SK-N-SH (cell line): ENCODE measurements around the gene CYP26B1. TPM values are rescaled to one million over a fixed set of nuclear protein-coding genes. Genes with fewer than 3 reads are reported as not detected.

Experiments
- CTCF ChIA-PET: fragments of 300-600, 350-600 bp; formaldehyde crosslinking; extraction: SDS; loops from one replicate; lab custom pipeline; 2021; lab: Yijun Ruan, JAX
- POLR2A ChIA-PET: fragments of 350-600 bp; sonication (Branson Sonifier 250); formaldehyde crosslinking; extraction: SDS; loops from one replicate; lab custom pipeline; 2020; ENCODE audit warnings: antibody characterized with exemption, inconsistent platforms; lab: Yijun Ruan, JAX
- DNase-seq: peaks from one replicate; pipeline ENCODE4 v3.0.0; 2012
- H2AFZ ChIP-seq: fragments of 200-600 bp; sonication (generic); 2 replicates; pipeline ENCODE4 v1.8.1; 2016; ENCODE audit warnings: antibody characterized with exemption, mild to moderate bottlenecking, low read depth
- H3F3A ChIP-seq: fragments of 200-600 bp; sonication (generic); replicated peaks from 2 replicates; pipeline ENCODE3; 2016; ENCODE audit warnings: antibody characterized with exemption, mild to moderate bottlenecking; ENCODE audit not compliant: insufficient read depth
- H3K27ac ChIP-seq, 2 experiments: fragments of 200-500 bp in 1 of 2; fragments of 200-600 bp in 1 of 2; sonication (Bioruptor generic) in 1 of 2; sonication (generic), shearing (Covaris generic) in 1 of 2; 2 replicates each; pipeline versions ENCODE4 v1.5.1 to v1.6.1; 2014 to 2016; ENCODE audit warnings: low read depth in 2 of 2, inconsistent platforms in 1 of 2, low read length in 1 of 2, mild to moderate bottlenecking in 1 of 2, mixed read lengths in 1 of 2
- H3K27me3 ChIP-seq: fragments of 200-600 bp; sonication (generic), shearing (Covaris generic); 2 replicates; pipeline ENCODE4 v1.6.1; 2016; ENCODE audit warnings: mixed run types; ENCODE audit not compliant: insufficient read depth
- H3K36me3 ChIP-seq, 2 experiments: fragments of 200-500 bp in 1 of 2; fragments of 200-600 bp in 1 of 2; sonication (Bioruptor generic) in 1 of 2; sonication (generic) in 1 of 2; replicated peaks in 1 of 2; 2 replicates each; pipeline versions ENCODE3 to v1.5.1; 2014 to 2016; ENCODE audit warnings: low read length in 1 of 2, mild to moderate bottlenecking in 1 of 2; ENCODE audit not compliant: insufficient read depth in 2 of 2, control insufficient read depth in 1 of 2
- H3K4me1 ChIP-seq, 2 experiments: fragments of 200-500 bp in 1 of 2; fragments of 200-600 bp in 1 of 2; sonication (Bioruptor generic) in 1 of 2; sonication (generic), shearing (Covaris generic) in 1 of 2; 2 replicates each; pipeline versions ENCODE4 v1.5.1 to v1.6.1; 2014 to 2016; ENCODE audit warnings: low read depth in 1 of 2, low read length in 1 of 2, mixed run types in 1 of 2; ENCODE audit not compliant: insufficient read depth in 2 of 2, control insufficient read depth in 1 of 2
- H3K4me2 ChIP-seq: fragments of 200-600 bp; sonication (generic), shearing (Covaris generic); 2 replicates; pipeline ENCODE4 v1.6.1; 2017; ENCODE audit warnings: mixed run types
- H3K4me3 ChIP-seq, 2 experiments: fragments of 200-500 bp in 1 of 2; fragments of 200-600 bp in 1 of 2; sonication (Bioruptor generic) in 1 of 2; sonication (generic), shearing (Covaris generic) in 1 of 2; 2 replicates each; pipeline versions ENCODE4 v1.5.1 to v1.8.1; 2014 to 2016; ENCODE audit warnings: low read depth in 2 of 2, inconsistent platforms in 1 of 2, low read length in 1 of 2, mild to moderate bottlenecking in 1 of 2, mixed read lengths in 1 of 2, moderate library complexity in 1 of 2
- H3K79me2 ChIP-seq: fragments of 200-600 bp; sonication (generic); 2 replicates; pipeline ENCODE4 v1.8.1; 2017; ENCODE audit warnings: mild to moderate bottlenecking; ENCODE audit not compliant: insufficient read depth
- H3K9ac ChIP-seq: fragments of 200-600 bp; sonication (generic); 2 replicates; pipeline ENCODE4 v1.6.1; 2017; ENCODE audit warnings: mixed run types
- H3K9me2 ChIP-seq: fragments of 200-600 bp; sonication (generic); 2 replicates; pipeline ENCODE4 v1.6.1; 2017; ENCODE audit warnings: mixed run types
- H3K9me3 ChIP-seq: fragments of 200-600 bp; sonication (generic); 2 replicates; pipeline ENCODE4 v1.6.1; 2017; ENCODE audit warnings: mixed run types, mild to moderate bottlenecking, moderate library complexity
- H4K20me1 ChIP-seq: fragments of 200-600 bp; sonication (generic); 2 replicates; pipeline ENCODE4 v1.6.1; 2017; ENCODE audit warnings: mild to moderate bottlenecking, mixed run types; ENCODE audit not compliant: insufficient read depth
- CHD2 ChIP-seq: fragments of 150-350 bp; IDR thresholded peaks from 2 replicates; pipeline ENCODE4 v1.6.1; 2018; ENCODE audit warnings: low read length; ENCODE audit not compliant: partially characterized antibody
- EP300 ChIP-seq, 2 experiments: IDR thresholded peaks; 2 replicates each; pipeline versions ENCODE4 v1.4.0 to v1.6.1; 2012; ENCODE audit warnings: borderline replicate concordance in 1 of 2, low read depth in 1 of 2, low read length in 1 of 2
- EZH2phosphoT487 ChIP-seq: fragments of 200-600 bp; sonication (generic); IDR thresholded peaks from 2 replicates; pipeline ENCODE4 v1.6.1; 2017; ENCODE audit warnings: low read depth, mixed run types, mild to moderate bottlenecking, antibody characterized with exemption, moderate library complexity, borderline replicate concordance
- FOSL2 ChIP-seq: IDR thresholded peaks from 2 replicates; pipeline ENCODE4 v1.4.0; 2012; ENCODE audit warnings: low read depth, mild to moderate bottlenecking, moderate library complexity, borderline replicate concordance
- GABPA ChIP-seq: IDR thresholded peaks from 2 replicates; pipeline ENCODE4 v1.4.0; 2012; ENCODE audit warnings: low read depth, mild to moderate bottlenecking
- GATA2 ChIP-seq: sonication (generic); formaldehyde crosslinking; IDR thresholded peaks from 2 replicates; pipeline ENCODE4 v1.5.0; 2020; ENCODE audit warnings: mild to moderate bottlenecking, missing genetic modification reagents
- MEF2A ChIP-seq: IDR thresholded peaks from 2 replicates; pipeline ENCODE4 v1.4.0; 2012; ENCODE audit warnings: low read depth, borderline replicate concordance
- MXI1 ChIP-seq: IDR thresholded peaks from 2 replicates; pipeline ENCODE4 v1.6.1; 2012; ENCODE audit warnings: mild to moderate bottlenecking, low read depth, low read length, improper control_type of control experiment
- NFIC ChIP-seq: IDR thresholded peaks from 2 replicates; pipeline ENCODE4 v1.4.0; 2012; ENCODE audit warnings: borderline replicate concordance
- NRF1 ChIP-seq: IDR thresholded peaks from 2 replicates; pipeline ENCODE4 v1.6.1; 2012; ENCODE audit warnings: low read depth, mild to moderate bottlenecking, low read length
- PBX3 ChIP-seq: IDR thresholded peaks from 2 replicates; pipeline ENCODE4; 2012
- POLR2AphosphoS5 ChIP-seq: IDR thresholded peaks from 2 replicates; pipeline ENCODE4 v1.6.1; 2012; ENCODE audit warnings: low read depth, low read length
- RAD21 ChIP-seq: IDR thresholded peaks from 2 replicates; pipeline ENCODE4 v1.6.1; 2012; ENCODE audit warnings: mild to moderate bottlenecking, low read length
- RFX5 ChIP-seq: IDR thresholded peaks from 2 replicates; pipeline ENCODE4 v1.6.1; 2012; ENCODE audit warnings: mild to moderate bottlenecking, improper control_type of control experiment, low read length
- RXRA ChIP-seq: IDR thresholded peaks from 2 replicates; pipeline ENCODE4 v1.4.0; 2012; ENCODE audit warnings: low read depth, mild to moderate bottlenecking, borderline replicate concordance
- SIN3A ChIP-seq: IDR thresholded peaks from 2 replicates; pipeline ENCODE4 v1.6.1; 2012; ENCODE audit warnings: low read depth, mild to moderate bottlenecking, low read length, moderate library complexity, borderline replicate concordance
- TAF1 ChIP-seq: IDR thresholded peaks from 2 replicates; pipeline ENCODE4 v1.6.1; 2012; ENCODE audit warnings: low read depth, mild to moderate bottlenecking, low read length, moderate library complexity, borderline replicate concordance
- TCF12 ChIP-seq: IDR thresholded peaks from 2 replicates; pipeline ENCODE4 v1.4.0; 2012
- TEAD4 ChIP-seq: IDR thresholded peaks from 2 replicates; pipeline ENCODE4 v1.4.0; 2012; ENCODE audit warnings: mild to moderate bottlenecking, borderline replicate concordance; ENCODE audit not compliant: insufficient read depth
- YY1 ChIP-seq: IDR thresholded peaks from 2 replicates; pipeline ENCODE4 v1.4.0; 2012; ENCODE audit warnings: low read depth, mild to moderate bottlenecking
- ZBTB33 ChIP-seq: IDR thresholded peaks from 2 replicates; pipeline ENCODE4 v1.4.0; 2012; ENCODE audit warnings: low read depth, borderline replicate concordance
- WGBS: methylation state at CpG from one replicate; pipeline ENCODE4 v1.1.6; 2017; ENCODE audit warnings: low lambda C conversion rate; 5-methylcytosine and 5-hydroxymethylcytosine counted together
- polyA plus RNA-seq, 3 experiments: library from polyadenylated mRNA; depleted of rRNA; stranded (reverse); fragments of >200 nt; gene quantifications; 2 replicates each; pipeline ENCODE4 v1.2.3, GENCODE V29; 2012

Gene CYP26B1
- polyA plus RNA-seq, 1 of the 3 experiments (the other 2 are of a cell fraction) = 0.33 TPM

GRCh38 chr2:72094701-72095100 is 53.0 kb downstream of the CYP26B1 start (continued):
- TF ChIP-seq GABPA (no peak), YY1 (no peak)

- Histone ChIP-seq H3K4me2 (no peak overlapping the region), H3K9me2 (no peaks in the 10 kb centered on the region)
- no peak for TF ChIP-seq MXI1
- no peak for TF ChIP-seq PBX3
- TF ChIP-seq RAD21 = no peak
- TF ChIP-seq CHD2 = no peak
- TF ChIP-seq, all 33 proteins: peak for 0
- Histone ChIP-seq H3K4me3 (no peak overlapping the region), H3F3A (no peaks in the 10 kb centered on the region), H2AFZ (no peak overlapping the region), H3K27me3 (peaks cover 3% of the 10 kb centered on the region; the same call in 1 of the 2 replicates), H3K4me1 (no peaks in the 10 kb centered on the region), H4K20me1 (no peaks in the 10 kb centered on the region), H3K9ac (no peak overlapping the region), H3K27ac (no peak overlapping the region), H3K36me3 (no peaks in the 10 kb centered on the region), H3K9me3 (no peaks in the 10 kb centered on the region), H3K79me2 (no peaks in the 10 kb centered on the region)
- CTCF ChIA-PET = no interaction called here
- DNase-seq = no peak
- 33% methylated on average over 6 of the region's 6 CpGs for WGBS
- POLR2A ChIA-PET = no interaction called here
These were observed 55.6 kb downstream of the CYP26B1 start for GRCh38 chr2:72092111-72092510.

GRCh38 chr2:72090781-72091482 is 56.7 kb downstream of the CYP26B1 start:
- H3K27me3 ChIP-seq = no peaks in the 10 kb centered on the region; the same call in 1 of the 2 replicates
- no peaks in the 10 kb centered on the region for H3F3A ChIP-seq
- H2AFZ ChIP-seq = no peak overlapping the region
- no peak overlapping the region for H3K4me3 ChIP-seq
- H3K4me2 ChIP-seq = no peak overlapping the region
- no peaks in the 10 kb centered on the region for H3K9me3 ChIP-seq
- H4K20me1 ChIP-seq = no peaks in the 10 kb centered on the region
- no peak overlapping the region for H3K27ac ChIP-seq
- H3K36me3 ChIP-seq = no peaks in the 10 kb centered on the region
- ChIA-PET CTCF (interaction anchor here (1.0 kb wide), 1 partner anchor 167 kb away, joined by 3 read pairs; no protein-coding TSS in a partner anchor), POLR2A (no interaction called here)
- WGBS = 76% methylated on average over 4 of the region's 4 CpGs
- H3K4me1 ChIP-seq = no peaks in the 10 kb centered on the region
- H3K9ac ChIP-seq = no peak overlapping the region
- H3K9me2 ChIP-seq = no peaks in the 10 kb centered on the region
- DNase-seq = no peak
- H3K79me2 ChIP-seq = no peaks in the 10 kb centered on the region
- TF ChIP-seq NRF1 (no peak), MXI1 (no peak), TCF12 (no peak), MEF2A (no peak), POLR2AphosphoS5 (no peak), GATA2 (CRISPR knock-in tag) (no peak), TAF1 (no peak), YY1 (no peak), EP300 (IDR thresholded peaks at IDR 0.05; ENCODE audit: borderline replicate concordance in 1 of 2, low read depth in 1 of 2, low read length in 1 of 2) (no peak), SIN3A (no peak), RXRA (no peak), GABPA (no peak), EZH2phosphoT487 (no peak), RFX5 (no peak), FOSL2 (no peak), PBX3 (no peak), TEAD4 (no peak), ZBTB33 (no peak), NFIC (no peak)
